Caco-2 (cell line): ENCODE results near the gene RFX4. TPM values are rescaled to one million over a fixed set of nuclear protein-coding genes. Genes with fewer than 3 reads are reported as not detected.
A peak's percentile ranks its signal among the peaks of the same experiment; 100 is the strongest.

Experiments
- BruUV-seq: library from RNA; stranded (reverse); fragments of 400-500 nt; replicated peaks from 2 replicates; lab custom pipeline; 2021; lab: Mats Ljungman, UMichigan
- CTCF ChIA-PET: fragments of 300-600 bp; sonication (Branson Sonifier 250); formaldehyde crosslinking; loops from one replicate; lab custom pipeline; 2022; ENCODE audit warnings: antibody characterized with exemption; lab: Charles Lee
- POLR2A ChIA-PET: fragments of 300-600 bp; sonication (Branson Sonifier 250); formaldehyde crosslinking; loops from one replicate; lab custom pipeline; 2022; ENCODE audit warnings: antibody characterized with exemption; lab: Charles Lee
- DNase-seq, 2 experiments: peaks; one replicate each; pipeline versions ENCODE4 v3.0.0 to v3.0.0-alpha.2; 2020 to 2022
- H3K27me3 ChIP-seq: replicated peaks from 2 replicates; pipeline ENCODE4 v1.6.0; 2011; ENCODE audit warnings: low read length; ENCODE audit not compliant: control insufficient read depth, insufficient read depth
- H3K36me3 ChIP-seq: 2 replicates; pipeline ENCODE4 v1.5.1; 2011; ENCODE audit warnings: low read length; ENCODE audit not compliant: control insufficient read depth, insufficient read depth
- H3K4me1 ChIP-seq: fragments of 250-450 bp; sonication (Bioruptor Pico); 2 replicates; pipeline ENCODE4 v1.5.1; 2020; ENCODE audit warnings: mild to moderate bottlenecking
- H3K4me3 ChIP-seq: 2 replicates; pipeline ENCODE4 v1.5.1; 2011; ENCODE audit warnings: low read depth, mild to moderate bottlenecking, control low read depth, low read length
- H3K9me3 ChIP-seq: fragments of 250-450 bp; sonication (Bioruptor Pico); 2 replicates; pipeline ENCODE4 v1.5.1; 2020; ENCODE audit warnings: mild to moderate bottlenecking, moderate library complexity
- H3K27ac Mint-ChIP-seq: one replicate; pipeline ENCODE4 v1.8.0; 2022; ENCODE audit warnings: mixed read lengths; ENCODE audit not compliant: unreplicated experiment
- H3K27me3 Mint-ChIP-seq: one replicate; pipeline ENCODE4 v1.8.0; 2022; ENCODE audit warnings: mixed read lengths; ENCODE audit not compliant: insufficient read depth, unreplicated experiment
- H3K36me3 Mint-ChIP-seq: one replicate; pipeline ENCODE4 v1.8.0; 2022; ENCODE audit warnings: mild to moderate bottlenecking, mixed read lengths; ENCODE audit not compliant: insufficient read depth, unreplicated experiment
- H3K4me1 Mint-ChIP-seq: one replicate; pipeline ENCODE4 v1.8.0; 2022; ENCODE audit warnings: low read depth, mixed read lengths; ENCODE audit not compliant: unreplicated experiment
- H3K4me3 Mint-ChIP-seq: one replicate; pipeline ENCODE4 v1.8.0; 2022; ENCODE audit warnings: mild to moderate bottlenecking, moderate library complexity, mixed read lengths; ENCODE audit not compliant: unreplicated experiment
- H3K9me3 Mint-ChIP-seq: one replicate; pipeline ENCODE4 v1.8.0; 2022; ENCODE audit warnings: mixed read lengths; ENCODE audit not compliant: unreplicated experiment
- CTCF ChIP-seq, 2 experiments: fragments of 200-600 bp in 1 of 2; IDR thresholded peaks; 1 replicate in 1 of 2; 2 replicates in 1 of 2; pipeline versions ENCODE4 v1.5.1 to v1.8.0; 2011 to 2022; ENCODE audit warnings: antibody characterized with exemption in 1 of 2, control low read depth in 1 of 2, inconsistent platforms in 1 of 2, low read depth in 1 of 2, low read length in 1 of 2, mild to moderate bottlenecking in 1 of 2, moderate library complexity in 1 of 2; ENCODE audit not compliant: insufficient read depth in 1 of 2, severe bottlenecking in 1 of 2, unreplicated experiment in 1 of 2
- intact Hi-C: fragments of 100-400 bp; cut with micrococcal nuclease; formaldehyde crosslinking; loops from one replicate; pipeline ENCODE4 v1.10.0; 2022; ENCODE audit not compliant: unreplicated experiment
- total RNA-seq: library from RNA; stranded (reverse); gene quantifications from 2 replicates; pipeline ENCODE4 v1.2.3, GENCODE V29; 2022

Gene RFX4
- total RNA-seq, 1 experiment from 2014 or later: not detected

DNA sequence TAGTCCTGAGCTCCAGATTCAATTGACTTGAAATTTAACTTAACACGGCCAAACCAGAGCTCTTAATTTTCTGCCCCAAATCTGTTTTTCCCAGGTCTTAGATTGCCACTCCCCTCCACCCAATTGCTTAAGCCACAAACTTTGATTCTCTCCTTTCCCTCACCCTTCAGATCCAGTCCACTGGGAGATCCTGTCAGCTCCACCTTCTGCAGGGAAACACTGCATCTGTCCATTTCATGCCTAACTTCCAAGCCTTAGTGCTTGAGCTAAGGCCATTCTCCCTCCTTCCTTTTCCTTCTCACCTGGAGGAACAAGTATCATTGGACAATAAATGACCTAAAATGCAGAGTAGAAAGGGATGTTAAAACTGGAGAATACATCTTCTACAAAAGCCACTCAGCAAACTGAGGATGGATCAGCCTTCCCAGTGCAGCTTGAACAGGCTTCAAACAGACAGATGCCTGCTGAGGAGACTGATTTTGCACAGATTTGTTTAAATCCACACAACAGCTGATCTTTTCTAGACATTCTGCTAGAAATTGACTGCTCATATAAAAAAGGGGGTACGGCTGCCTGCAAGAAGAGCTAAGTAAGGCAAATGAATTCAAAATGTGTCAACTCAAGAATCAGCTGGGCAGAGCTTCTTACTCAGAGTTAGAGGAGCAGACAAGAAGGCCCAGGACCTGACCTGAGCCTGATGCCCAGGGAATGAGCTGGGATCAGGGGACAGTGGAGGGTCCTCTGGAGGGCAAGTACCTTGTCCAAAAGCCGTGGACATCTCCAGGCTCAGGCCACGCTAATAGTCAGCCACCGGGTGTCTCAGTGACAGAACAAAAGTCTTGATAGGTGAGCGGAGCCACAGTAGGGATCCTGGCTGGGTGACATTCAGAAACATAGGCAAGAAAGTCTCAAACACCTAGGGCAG, 110.4 kb downstream of the RFX4 start:
- no peaks in the 10 kb centered on the region for H3K4me1 Mint-ChIP-seq
- no peaks in the 10 kb centered on the region for H3K9me3 Mint-ChIP-seq
- ChIA-PET CTCF (no interaction called here), POLR2A (no interaction called here)
- intact Hi-C loops: no loop called here
- peak in 1 of 2 experiments; percentile 8 for DNase-seq
- no peaks in the 10 kb centered on the region for H3K9me3 ChIP-seq
- BruUV-seq: no TSS peak
- no peaks in the 10 kb centered on the region for H3K36me3 Mint-ChIP-seq
- no peak overlapping the region for H3K27ac Mint-ChIP-seq
- H3K27me3 ChIP-seq: no peaks in the 10 kb centered on the region
- no peaks in the 10 kb centered on the region for H3K4me1 ChIP-seq
- no peak overlapping the region for H3K4me3 ChIP-seq
- no peaks in the 10 kb centered on the region for H3K36me3 ChIP-seq
- no peaks in the 10 kb centered on the region for H3K27me3 Mint-ChIP-seq
- H3K4me3 Mint-ChIP-seq: no peak overlapping the region
- TF ChIP-seq CTCF (IDR thresholded peaks at IDR 0.05; ENCODE audit: insufficient read depth in 1 of 2, low read depth in 1 of 2, low read length in 1 of 2, severe bottlenecking in 1 of 2, unreplicated experiment in 1 of 2): no peak

DNA sequence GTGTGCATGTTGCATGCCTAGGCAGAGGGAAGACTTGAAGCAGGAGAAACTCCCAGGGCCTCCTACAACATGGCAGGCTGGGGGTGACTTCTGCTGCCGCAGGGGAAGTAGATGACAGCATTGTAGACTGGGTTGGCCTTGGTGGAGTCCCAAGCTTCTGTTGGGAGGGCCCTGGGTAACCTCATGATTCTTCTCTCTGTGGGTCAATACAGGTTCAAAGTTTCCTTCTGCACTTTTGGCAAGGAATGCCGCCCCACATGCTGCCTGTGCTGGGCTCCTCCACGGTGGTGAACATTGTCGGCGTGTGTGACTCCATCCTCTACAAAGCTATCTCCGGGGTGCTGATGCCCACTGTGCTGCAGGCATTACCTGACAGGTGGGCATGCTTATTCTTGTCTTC, 113.3 kb downstream of the RFX4 start:
- POLR2A ChIA-PET: no interaction called here
- Mint-ChIP-seq H3K4me1 (no peaks in the 10 kb centered on the region), H3K4me3 (no peak overlapping the region), H3K27me3 (peaks cover 3% of the 10 kb centered on the region), H3K36me3 (no peaks in the 10 kb centered on the region), H3K27ac (no peak overlapping the region), H3K9me3 (peaks cover 4% of the 10 kb centered on the region)
- Histone ChIP-seq H3K4me3 (no peak overlapping the region), H3K36me3 (no peaks in the 10 kb centered on the region), H3K9me3 (no peaks in the 10 kb centered on the region), H3K27me3 (no peaks in the 10 kb centered on the region), H3K4me1 (no peaks in the 10 kb centered on the region)
- no peak for TF ChIP-seq CTCF (IDR thresholded peaks at IDR 0.05; ENCODE audit: insufficient read depth in 1 of 2, low read depth in 1 of 2, low read length in 1 of 2, severe bottlenecking in 1 of 2, unreplicated experiment in 1 of 2)
- intact Hi-C loops: no loop called here
- DNase-seq: no peak
- no TSS peak for BruUV-seq
- CTCF ChIA-PET: no interaction called here

GRCh38 chr12:106696681-106697417, 114.0 kb downstream of the RFX4 start:
- Histone ChIP-seq H3K27me3 (no peaks in the 10 kb centered on the region), H3K4me1 (no peaks in the 10 kb centered on the region), H3K36me3 (no peaks in the 10 kb centered on the region), H3K9me3 (no peaks in the 10 kb centered on the region), H3K4me3 (no peak overlapping the region)
- H3K36me3 Mint-ChIP-seq: no peaks in the 10 kb centered on the region
- no peaks in the 10 kb centered on the region for H3K4me1 Mint-ChIP-seq
- POLR2A ChIA-PET: no interaction called here
- TF ChIP-seq CTCF (IDR thresholded peaks at IDR 0.05; ENCODE audit: insufficient read depth in 1 of 2, low read depth in 1 of 2, low read length in 1 of 2, severe bottlenecking in 1 of 2, unreplicated experiment in 1 of 2): no peak
- no TSS peak for BruUV-seq
- intact Hi-C loops: no loop called here
- no peak overlapping the region for H3K27ac Mint-ChIP-seq
- H3K4me3 Mint-ChIP-seq: no peak overlapping the region
- peaks cover 3% of the 10 kb centered on the region for H3K27me3 Mint-ChIP-seq
- DNase-seq: no peak
- CTCF ChIA-PET: no interaction called here
- H3K9me3 Mint-ChIP-seq: peaks cover 12% of the 10 kb centered on the region
